Mesendoderm (in vitro differentiated cells): ENCODE data around the gene NCAPD3.

Source experiments
- DNase-seq: peaks from one replicate; pipeline ENCODE4 v3.0.0; 2013
- H2AK5ac ChIP-seq: 2 replicates; pipeline ENCODE4 v1.6.1; 2013; ENCODE audit warnings: low read length, inconsistent platforms
- H2BK120ac ChIP-seq: 2 replicates; pipeline ENCODE4 v1.6.1; 2013; ENCODE audit warnings: low read depth, mild to moderate bottlenecking, low read length, moderate library complexity, mixed read lengths
- H2BK15ac ChIP-seq: replicated peaks from 2 replicates; pipeline ENCODE4 v1.6.1; 2013; ENCODE audit warnings: low read depth, mild to moderate bottlenecking, moderate library complexity
- H2BK5ac ChIP-seq: 2 replicates; pipeline ENCODE4 v1.6.1; 2013; ENCODE audit warnings: low read length, inconsistent platforms
- H3K18ac ChIP-seq: 2 replicates; pipeline ENCODE4 v1.6.1; 2013; ENCODE audit warnings: mild to moderate bottlenecking, low read length, mixed read lengths
- H3K23ac ChIP-seq: one replicate; pipeline ENCODE4 v1.6.1; 2013; ENCODE audit warnings: low read length
- H3K27ac ChIP-seq: 2 replicates; pipeline ENCODE4 v1.5.1; 2013; ENCODE audit warnings: low read depth, mild to moderate bottlenecking, inconsistent platforms, low read length, moderate library complexity
- H3K27me3 ChIP-seq: 2 replicates; pipeline ENCODE4 v1.6.1; 2013; ENCODE audit warnings: low read length, control low read depth, mild to moderate bottlenecking, inconsistent platforms; ENCODE audit not compliant: insufficient read depth, poor library complexity
- H3K36me3 ChIP-seq: 2 replicates; pipeline ENCODE4 v1.6.1; 2013; ENCODE audit warnings: low read length, inconsistent platforms; ENCODE audit not compliant: control insufficient read depth, insufficient read depth
- H3K4ac ChIP-seq: one replicate; pipeline ENCODE4 v1.6.1; 2013; ENCODE audit warnings: low read depth, mild to moderate bottlenecking, low read length, moderate library complexity
- H3K4me1 ChIP-seq: 2 replicates; pipeline ENCODE4 v1.6.1; 2013; ENCODE audit warnings: low read depth, low read length, inconsistent platforms; ENCODE audit not compliant: control insufficient read depth
- H3K4me2 ChIP-seq: 2 replicates; pipeline ENCODE4 v1.6.1; 2013; ENCODE audit warnings: low read length
- H3K4me3 ChIP-seq: 2 replicates; pipeline ENCODE4 v1.5.1; 2013; ENCODE audit warnings: mild to moderate bottlenecking, low read length
- H3K56ac ChIP-seq: one replicate; pipeline ENCODE4 v1.6.1; 2013; ENCODE audit warnings: low read length
- H3K79me1 ChIP-seq: 2 replicates; pipeline ENCODE4 v1.6.1; 2013; ENCODE audit warnings: low read length, inconsistent platforms
- H3K79me2 ChIP-seq: 2 replicates; pipeline ENCODE4 v1.6.1; 2013; ENCODE audit warnings: mild to moderate bottlenecking, low read length; ENCODE audit not compliant: control insufficient read depth, insufficient read depth
- H3K9ac ChIP-seq: 2 replicates; pipeline ENCODE4 v1.6.1; 2013; ENCODE audit warnings: low read length, inconsistent platforms
- H4K5ac ChIP-seq: one replicate; pipeline ENCODE4 v1.6.1; 2013; ENCODE audit warnings: low read length
- H4K8ac ChIP-seq: one replicate; pipeline ENCODE4 v1.6.1; 2013; ENCODE audit warnings: low read depth, mild to moderate bottlenecking, control low read depth, low read length, moderate library complexity
- WGBS: extraction: QIAGEN DNeasy Blood & Tissue Kit; methylation state at CpG from one replicate; pipeline ENCODE4 v1.1.7; 2013; ENCODE audit warnings: low lambda C conversion rate, missing lambda C conversion rate; ENCODE audit not compliant: insufficient coverage; ENCODE audit errors: extremely low coverage; 5-methylcytosine and 5-hydroxymethylcytosine counted together

Gene NCAPD3

GRCh38 chr11:134207538-134208239, 16.1 kb downstream of the NCAPD3 start:
- no peaks in the 10 kb centered on the region for H3K4me1 ChIP-seq
- no peak overlapping the region for H3K9ac ChIP-seq
- no peak overlapping the region for H2BK120ac ChIP-seq
- peak; percentile 38 for DNase-seq
- no peaks in the 10 kb centered on the region for H3K27me3 ChIP-seq
- no peak overlapping the region for H3K18ac ChIP-seq
- no CpG with 5 or more reads among the region's 16 CpGs for WGBS
- H3K4ac ChIP-seq = no peak overlapping the region
- no peak overlapping the region for H2BK15ac ChIP-seq
- peaks cover 4% of the 10 kb centered on the region for H3K79me1 ChIP-seq
- peaks cover 4% of the 10 kb centered on the region for H3K79me2 ChIP-seq
- H3K4me3 ChIP-seq = no peak overlapping the region
- H3K36me3 ChIP-seq = peaks cover 3% of the 10 kb centered on the region
- H3K27ac ChIP-seq = no peak overlapping the region
- no peak overlapping the region for H2BK5ac ChIP-seq
- H4K5ac ChIP-seq = no peak overlapping the region
- H2AK5ac ChIP-seq = no peak overlapping the region
- H3K56ac ChIP-seq = no peak overlapping the region
- H3K23ac ChIP-seq = no peak overlapping the region
- H3K4me2 ChIP-seq = no peak overlapping the region
- no peak overlapping the region for H4K8ac ChIP-seq

- Histone ChIP-seq H3K4ac (no peak overlapping the region), H3K4me2 (no peak overlapping the region), H3K56ac (no peak overlapping the region), H3K23ac (no peak overlapping the region), H3K79me1 (peaks cover 4% of the 10 kb centered on the region), H4K5ac (no peak overlapping the region), H4K8ac (no peak overlapping the region), H3K4me1 (no peaks in the 10 kb centered on the region), H3K4me3 (no peak overlapping the region), H3K36me3 (peaks cover 6% of the 10 kb centered on the region), H2BK15ac (no peak overlapping the region), H3K27me3 (no peaks in the 10 kb centered on the region), H2BK5ac (no peak overlapping the region), H3K9ac (no peak overlapping the region), H2AK5ac (no peak overlapping the region), H3K27ac (no peak overlapping the region), H2BK120ac (no peak overlapping the region), H3K79me2 (peaks cover 2% of the 10 kb centered on the region), H3K18ac (no peak overlapping the region)
- DNase-seq = no peak
- no CpG with 5 or more reads among the region's 5 CpGs for WGBS
Observed at GRCh38 chr11:134206185-134206584, 17.6 kb downstream of the NCAPD3 start.

DNA sequence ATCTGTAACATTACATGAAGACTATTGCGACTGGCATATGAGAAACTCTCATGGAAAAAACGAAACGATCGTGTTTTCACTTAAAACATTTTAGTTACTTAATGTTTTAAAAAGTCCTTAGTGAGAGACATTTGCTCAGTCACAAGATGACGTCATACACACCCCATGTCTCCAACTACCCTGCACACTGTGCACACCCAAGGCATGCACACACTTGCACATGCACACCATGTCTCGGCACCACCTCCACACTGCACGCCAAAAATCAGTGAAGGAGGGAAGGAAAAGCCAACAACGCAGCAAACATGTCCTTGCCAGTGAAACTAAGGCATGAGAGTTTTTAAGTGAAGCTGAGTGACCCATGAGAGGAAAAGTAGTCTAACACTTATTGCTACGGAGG, 18.0 kb downstream of the NCAPD3 start:
- Histone ChIP-seq H3K4ac (no peak overlapping the region), H3K79me1 (peaks cover 2% of the 10 kb centered on the region), H2BK5ac (no peak overlapping the region), H2AK5ac (no peak overlapping the region), H4K5ac (no peak overlapping the region), H3K18ac (no peak overlapping the region), H3K27ac (no peak overlapping the region), H3K4me3 (no peak overlapping the region), H3K56ac (no peak overlapping the region), H3K23ac (no peak overlapping the region), H3K9ac (no peak overlapping the region), H2BK120ac (no peak overlapping the region), H4K8ac (no peak overlapping the region), H3K4me2 (no peak overlapping the region), H3K36me3 (peaks cover 6% of the 10 kb centered on the region), H3K79me2 (peaks cover 2% of the 10 kb centered on the region), H3K27me3 (no peaks in the 10 kb centered on the region), H2BK15ac (no peak overlapping the region), H3K4me1 (no peaks in the 10 kb centered on the region)
- WGBS = no CpG with 5 or more reads among the region's 9 CpGs
- DNase-seq = no peak

DNA sequence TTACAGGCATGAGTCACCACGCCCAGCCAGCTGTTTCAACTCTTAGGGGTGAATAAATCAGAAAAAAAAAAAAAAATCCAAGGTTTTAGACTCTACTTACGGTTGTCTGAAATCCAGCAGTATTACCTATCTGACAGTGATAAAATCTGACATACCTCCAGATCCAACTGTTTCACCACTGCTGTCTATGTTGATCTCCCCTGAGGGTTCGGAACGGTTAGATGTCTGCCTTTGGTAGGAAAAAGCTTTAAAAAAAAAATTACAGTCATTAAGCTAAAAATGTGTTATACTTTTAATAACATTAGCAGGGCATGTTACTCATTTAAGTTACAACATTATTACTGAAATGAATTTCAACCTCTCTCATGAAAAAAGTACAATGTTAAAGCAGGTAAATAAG, 21.1 kb downstream of the NCAPD3 start:
- Histone ChIP-seq H3K18ac (no peak overlapping the region), H3K4ac (no peak overlapping the region), H3K4me3 (no peak overlapping the region), H3K27ac (no peak overlapping the region), H3K4me2 (no peak overlapping the region), H3K36me3 (peaks cover 6% of the 10 kb centered on the region), H3K23ac (no peak overlapping the region), H3K56ac (no peak overlapping the region), H3K4me1 (no peaks in the 10 kb centered on the region), H3K79me2 (peaks cover 2% of the 10 kb centered on the region), H4K5ac (no peak overlapping the region), H2BK15ac (no peak overlapping the region), H4K8ac (no peak overlapping the region), H2BK5ac (no peak overlapping the region), H3K27me3 (no peaks in the 10 kb centered on the region), H2AK5ac (no peak overlapping the region), H3K9ac (no peak overlapping the region), H3K79me1 (peaks cover 2% of the 10 kb centered on the region), H2BK120ac (no peak overlapping the region)
- no peak for DNase-seq
- WGBS = no CpG with 5 or more reads among the region's 4 CpGs

DNA sequence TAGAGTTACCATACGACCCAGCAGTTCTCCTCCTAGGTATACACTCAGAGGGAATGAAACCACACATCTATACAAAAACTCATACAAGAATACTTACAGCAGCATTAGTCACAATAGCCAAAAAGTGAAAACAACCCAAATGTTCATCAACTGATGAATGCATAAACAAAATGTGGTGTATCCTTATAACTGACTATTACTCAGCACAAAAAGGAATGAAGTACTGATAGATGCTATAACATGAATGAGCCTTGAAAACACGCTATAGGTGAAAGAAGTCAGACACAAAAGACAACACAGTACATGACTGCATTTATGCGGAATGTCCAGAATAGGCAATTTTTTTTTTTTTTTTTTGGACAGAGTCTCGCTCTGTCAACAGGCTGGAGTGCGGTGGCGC, 23.1 kb downstream of the NCAPD3 start:
- Histone ChIP-seq H4K8ac (no peak overlapping the region), H3K4ac (no peak overlapping the region), H3K9ac (no peak overlapping the region), H4K5ac (no peak overlapping the region), H3K4me3 (no peak overlapping the region), H2BK15ac (no peak overlapping the region), H3K18ac (no peak overlapping the region), H3K4me2 (no peak overlapping the region), H3K4me1 (no peaks in the 10 kb centered on the region), H2BK5ac (no peak overlapping the region), H3K79me1 (no peaks in the 10 kb centered on the region), H3K36me3 (peaks cover 4% of the 10 kb centered on the region), H2BK120ac (no peak overlapping the region), H3K27me3 (no peaks in the 10 kb centered on the region), H2AK5ac (no peak overlapping the region), H3K27ac (no peak overlapping the region), H3K23ac (no peak overlapping the region), H3K56ac (no peak overlapping the region), H3K79me2 (peaks cover under 1% of the 10 kb centered on the region)
- no peak for DNase-seq
- WGBS = no CpG with 5 or more reads among the region's 6 CpGs

GRCh38 chr11:134199531-134199930, 24.2 kb downstream of the NCAPD3 start:
- H3K27me3 ChIP-seq = no peaks in the 10 kb centered on the region

More at GRCh38 chr11:134199531-134199930, 24.2 kb downstream of the NCAPD3 start:
- Histone ChIP-seq H3K9ac (no peak overlapping the region), H3K4me1 (no peaks in the 10 kb centered on the region), H3K36me3 (peaks cover 3% of the 10 kb centered on the region), H3K23ac (no peak overlapping the region), H4K5ac (no peak overlapping the region), H2AK5ac (no peak overlapping the region), H3K56ac (no peak overlapping the region), H3K79me2 (no peaks in the 10 kb centered on the region), H4K8ac (no peak overlapping the region), H3K4me2 (no peak overlapping the region), H3K4me3 (no peak overlapping the region), H3K4ac (no peak overlapping the region), H2BK15ac (no peak overlapping the region), H3K27ac (no peak overlapping the region), H2BK120ac (no peak overlapping the region), H3K79me1 (no peaks in the 10 kb centered on the region), H3K18ac (no peak overlapping the region), H2BK5ac (no peak overlapping the region)
- no peak for DNase-seq
- no CpG with 5 or more reads among the region's 9 CpGs for WGBS
